K562 (cell line): ENCODE results near the gene SPINT2. TPM values are rescaled to one million over a fixed set of nuclear protein-coding genes. Genes with fewer than 3 reads are reported as not detected.
A peak's percentile ranks its signal among the peaks of the same experiment; 100 is the strongest.

ENCODE experiments used
- ARID1B ChIP-seq: fragments of 450-650 bp; IDR thresholded peaks from 2 replicates; pipeline ENCODE4 v1.6.1; 2016; ENCODE audit warnings: antibody characterized with exemption, mild to moderate bottlenecking, inconsistent platforms
- CREBBP ChIP-seq: IDR thresholded peaks from one replicate; pipeline ENCODE4 v1.6.1; 2012; ENCODE audit warnings: low read depth, mild to moderate bottlenecking, control low read depth, inconsistent platforms, low read length
- DLX4 ChIP-seq: fragments of 250-450 bp; sonication (Bioruptor Pico); IDR thresholded peaks from 2 replicates; pipeline ENCODE4 v1.6.1; 2021; ENCODE audit warnings: mild to moderate bottlenecking
- FOXK2 ChIP-seq, 2 experiments: fragments of 450-650 bp; IDR thresholded peaks in 1 of 2; conservative IDR thresholded peaks in 1 of 2; 2 replicates each; pipeline ENCODE4 v1.6.1; 2016; ENCODE audit warnings: low read depth in 2 of 2, mild to moderate bottlenecking in 1 of 2
- GABPB2 ChIP-seq: fragments of 250-450 bp; sonication (Bioruptor Pico); conservative IDR thresholded peaks from 2 replicates; pipeline ENCODE4 v1.5.1; 2021; ENCODE audit warnings: mild to moderate bottlenecking
- HDAC1 ChIP-seq, 2 experiments: fragments of 450-650 bp; IDR thresholded peaks; 2 replicates each; pipeline ENCODE4 v1.6.1; 2016 to 2017; ENCODE audit warnings: inconsistent platforms in 1 of 2, mild to moderate bottlenecking in 1 of 2, moderate library complexity in 1 of 2
- KDM1A ChIP-seq, 2 experiments: fragments of 450-650 bp; IDR thresholded peaks; 2 replicates each; pipeline ENCODE4 v1.6.1; 2016; ENCODE audit warnings: mild to moderate bottlenecking in 2 of 2
- KLF1 ChIP-seq: fragments of 450-650 bp; IDR thresholded peaks from 2 replicates; pipeline ENCODE4 v1.6.1; 2016; ENCODE audit warnings: missing genetic modification characterization, missing compliant biosample characterization
- MXI1 ChIP-seq: IDR thresholded peaks from 2 replicates; pipeline ENCODE4 v1.6.1; 2011; ENCODE audit warnings: low read depth, mild to moderate bottlenecking, improper control_type of control experiment, low read length
- NEUROD1 ChIP-seq: fragments of 150-350 bp; IDR thresholded peaks from 2 replicates; pipeline ENCODE4 v1.6.1; 2014; ENCODE audit warnings: borderline replicate concordance, low read length, low read depth; ENCODE audit not compliant: partially characterized antibody
- RBM14 ChIP-seq: fragments of 200-400 bp; formaldehyde crosslinking; IDR thresholded peaks from 2 replicates; pipeline ENCODE4 v1.6.1; 2018; ENCODE audit warnings: low read depth, mild to moderate bottlenecking, low read length, moderate library complexity, borderline replicate concordance; ENCODE audit not compliant: insufficient read depth
- SRSF1 ChIP-seq: fragments of 200-400 bp; formaldehyde crosslinking; IDR thresholded peaks from 2 replicates; pipeline ENCODE4 v1.6.1; 2017; ENCODE audit warnings: mild to moderate bottlenecking, low read depth, low read length, moderate library complexity
- ZNF699 ChIP-seq: fragments of 250-450 bp; sonication (Bioruptor Pico); IDR thresholded peaks from 2 replicates; pipeline ENCODE4 v1.8.0; 2021; ENCODE audit warnings: mild to moderate bottlenecking, moderate library complexity; ENCODE audit not compliant: insufficient replicate concordance
- ZNF717 ChIP-seq: fragments of 250-450 bp; sonication (Bioruptor Pico); IDR thresholded peaks from 2 replicates; pipeline ENCODE4 v1.5.0; 2021
- polyA plus RNA-seq, 8 experiments: library from polyadenylated mRNA; depleted of rRNA in 4 of 8; stranded (reverse) in 5 of 8; unstranded in 3 of 8; fragments of >200 nt; fragmentation: Nextera tagmentation in 2 of 8; fragmentation: Illumina TruSeq in 1 of 8; extraction: Ambion mirVana in 2 of 8; extraction: Trizol in 1 of 8; gene quantifications; 2 replicates each; pipeline versions ENCODE4 v1.2.1 to v1.2.3, GENCODE V29; 2011 to 2014; ENCODE audit warnings: inconsistent platforms in 1 of 8, missing spikeins in 1 of 8
- total RNA-seq, 7 experiments: library from RNA; depleted of rRNA in 6 of 7; stranded (reverse); fragments of >200 nt in 6 of 7; fragmentation: Illumina TruSeq in 2 of 7; extraction: Trizol in 2 of 7; gene quantifications; 2 replicates each; pipeline versions ENCODE4 v1.2.1 to v1.2.3, GENCODE V29; 2011 to 2021; ENCODE audit warnings: low replicate concordance in 1 of 7

The SPINT2 gene
- total and polyA plus RNA-seq, 9 of the 15 experiments (the other 6 are each of a cell fraction or from before 2014, with no cell fraction given): 0.65 to 4.5 (median 3.4) TPM

- TF ChIP-seq ZNF717 (CRISPR knock-in tag) (no peak), MXI1 (no peak), DLX4 (CRISPR knock-in tag) (no peak), NEUROD1 (no peak), ZNF699 (CRISPR knock-in tag) (no peak), RBM14 (no peak), KDM1A (IDR thresholded peaks at IDR 0.05) (peak; percentile 25 to 28; a peak in 1 of 4 replicates), FOXK2 (conservative IDR thresholded peaks at IDR 0.05 in 1 of 2, IDR thresholded peaks at IDR 0.05 in 1 of 2; ENCODE audit: low read depth in 2 of 2) (0 out of 4 replicates have a peak, but pooled peaks of 1 of the 2 experiments have one; percentile 18), GABPB2 (CRISPR knock-in tag) (no peak), HDAC1 (IDR thresholded peaks at IDR 0.05) (peak in 1 of 2 experiments; percentile 32; a peak in 2 of 4 replicates), CREBBP (no peak), KLF1 (tag) (no peak), ARID1B (peak; percentile 70), SRSF1 (no peak)
- TF ChIP-seq, all 486 proteins: peak for 20
These were observed 4.2 kb downstream of the SPINT2 start (continued) for GRCh38 chr19:38268539-38268938.
